Effector CD4-positive, alpha-beta T cell (primary cell): ENCODE measurements around the gene EPHA2.
A peak's percentile ranks its signal among the peaks of the same experiment; 100 is the strongest.

Experiments used
- DNase-seq: peaks from one replicate; pipeline ENCODE4 v3.0.0-alpha.2; 2020

Gene EPHA2

GRCh38 chr1:16090076-16090826 is 65.6 kb downstream of the EPHA2 start:
- no peak for DNase-seq

GRCh38 chr1:16088996-16089395 is 66.9 kb downstream of the EPHA2 start:
- no peak for DNase-seq

DNA sequence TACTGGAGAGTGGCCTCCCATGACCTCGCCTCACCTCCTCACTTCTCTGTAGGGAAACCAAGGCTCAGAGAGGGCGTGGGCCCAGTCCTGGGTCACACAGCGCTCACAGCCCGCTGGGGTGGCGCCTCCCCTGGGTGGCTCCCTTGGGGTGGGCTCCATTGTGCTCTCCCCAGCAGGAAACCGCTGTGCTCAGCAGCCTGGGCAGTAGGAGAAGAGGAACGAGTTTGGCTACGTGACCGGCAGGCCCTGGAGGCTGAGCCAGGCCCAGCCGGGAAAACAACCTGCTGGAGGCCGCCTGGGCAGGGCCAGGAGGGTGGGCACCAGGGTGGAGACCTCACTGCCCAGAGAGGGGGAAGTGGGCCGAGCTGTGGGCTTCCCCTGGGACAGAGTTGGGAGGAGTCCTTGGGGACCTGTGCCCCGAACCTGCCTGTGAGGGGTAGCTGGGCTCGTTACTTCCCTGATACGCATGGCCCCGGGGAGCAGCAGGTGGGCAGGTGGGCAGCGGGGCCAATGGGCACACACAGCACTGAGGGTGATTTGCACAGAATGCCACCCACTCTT is 67.4 kb downstream of the EPHA2 start:
- DNase-seq, result no peak

DNA sequence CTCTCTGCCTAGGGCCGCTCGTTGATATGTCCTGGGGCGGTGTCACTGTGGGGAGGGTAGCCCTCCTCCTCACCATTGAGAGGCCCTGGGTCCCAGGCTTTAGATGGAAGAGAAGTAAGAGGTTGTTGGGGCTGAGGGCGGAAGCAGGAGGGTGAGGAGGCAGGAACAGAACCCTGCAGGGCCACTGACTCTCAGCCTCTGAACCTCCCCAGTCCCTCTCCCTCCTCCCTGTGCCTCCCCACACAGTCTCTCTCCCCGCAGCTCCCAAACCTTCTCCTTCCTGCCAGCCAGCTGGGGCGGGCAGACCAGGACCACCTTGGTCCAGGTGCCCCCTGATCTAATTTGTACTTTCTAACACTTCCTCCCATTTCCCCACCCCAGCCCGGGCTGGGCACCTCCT is 68.1 kb downstream of the EPHA2 start:
- no peak for DNase-seq

DNA sequence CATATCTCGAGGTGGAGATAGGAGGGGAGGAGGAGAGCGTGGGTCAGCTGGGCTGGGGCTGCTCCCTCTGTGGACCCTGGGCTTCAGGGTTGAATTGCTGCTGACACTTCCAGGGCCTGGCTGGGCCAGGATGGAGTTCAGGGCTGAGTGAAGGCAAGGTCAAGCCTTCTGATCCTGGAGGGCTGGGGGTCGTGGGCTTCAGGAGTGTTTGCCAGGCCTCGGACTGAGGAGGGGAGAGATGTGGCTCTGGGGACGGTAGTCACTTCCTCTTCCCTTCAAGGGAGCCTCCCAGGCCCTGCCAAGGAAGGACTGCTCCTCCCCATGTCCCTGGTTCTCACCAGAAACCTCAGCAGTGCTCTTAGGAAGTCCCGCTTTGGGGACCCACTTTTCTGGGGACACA is 70.3 kb downstream of the EPHA2 start:
- DNase-seq, result no peak

DNA sequence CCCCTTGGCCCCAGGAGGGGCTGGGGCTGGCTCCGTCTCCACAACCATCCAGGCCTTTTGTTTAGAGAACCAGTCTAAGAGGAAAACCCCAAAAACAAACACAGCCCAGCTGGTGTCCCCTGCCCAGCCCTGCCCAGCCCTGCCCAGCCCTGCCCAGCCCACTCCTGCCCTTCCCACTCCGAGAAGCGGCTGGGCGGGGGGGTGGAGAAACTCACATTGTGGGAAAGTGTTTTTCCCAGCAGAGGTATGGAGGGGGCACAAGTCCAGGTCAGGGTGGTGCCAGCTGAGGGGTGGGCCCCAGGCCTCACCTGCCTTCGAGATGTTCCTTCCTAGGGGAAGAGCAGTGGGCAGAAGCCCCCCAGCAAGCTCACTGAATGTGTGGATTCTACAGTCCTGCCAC is 72.4 kb downstream of the EPHA2 start:
- no peak for DNase-seq

DNA sequence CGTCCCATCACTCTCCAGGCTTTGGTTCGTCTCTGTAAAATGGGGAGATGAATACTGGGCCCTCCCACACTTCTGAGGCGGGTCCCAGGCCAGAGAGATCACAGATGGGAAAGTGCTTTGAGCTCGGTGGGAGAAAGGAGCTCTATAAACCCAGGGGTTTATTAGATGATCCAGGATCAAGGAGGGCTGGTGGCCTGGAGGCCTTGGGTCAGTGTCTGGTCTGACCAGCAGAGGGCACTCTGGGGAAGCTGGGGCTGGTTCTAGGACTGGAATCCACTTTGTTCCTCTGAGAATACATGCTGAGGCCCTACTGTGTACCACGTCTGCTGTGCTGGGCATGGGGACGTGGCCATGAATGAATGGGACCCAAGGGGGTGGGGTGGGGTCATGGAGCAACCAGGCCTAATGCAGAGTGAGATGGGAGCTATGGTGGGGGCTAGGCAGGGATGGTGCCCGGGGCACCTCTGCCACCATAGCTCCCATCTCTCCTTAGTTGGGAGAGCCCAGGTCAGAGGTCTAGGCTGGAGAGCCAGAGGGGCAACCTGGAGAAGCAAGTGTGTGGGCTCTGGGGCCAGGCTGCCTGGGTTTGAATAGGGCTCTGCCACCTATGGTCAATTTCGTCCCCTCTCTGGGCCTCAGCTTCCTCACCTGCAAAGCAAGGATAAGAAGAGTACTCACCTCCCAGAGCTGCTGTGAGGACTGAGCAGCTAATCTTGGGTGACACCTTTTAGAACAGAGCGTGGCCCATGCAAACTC is 73.4 kb downstream of the EPHA2 start:
- DNase-seq, result peak; percentile 50

- no peak for DNase-seq
These were observed 74.2 kb downstream of the EPHA2 start for GRCh38 chr1:16081636-16082035.

DNA sequence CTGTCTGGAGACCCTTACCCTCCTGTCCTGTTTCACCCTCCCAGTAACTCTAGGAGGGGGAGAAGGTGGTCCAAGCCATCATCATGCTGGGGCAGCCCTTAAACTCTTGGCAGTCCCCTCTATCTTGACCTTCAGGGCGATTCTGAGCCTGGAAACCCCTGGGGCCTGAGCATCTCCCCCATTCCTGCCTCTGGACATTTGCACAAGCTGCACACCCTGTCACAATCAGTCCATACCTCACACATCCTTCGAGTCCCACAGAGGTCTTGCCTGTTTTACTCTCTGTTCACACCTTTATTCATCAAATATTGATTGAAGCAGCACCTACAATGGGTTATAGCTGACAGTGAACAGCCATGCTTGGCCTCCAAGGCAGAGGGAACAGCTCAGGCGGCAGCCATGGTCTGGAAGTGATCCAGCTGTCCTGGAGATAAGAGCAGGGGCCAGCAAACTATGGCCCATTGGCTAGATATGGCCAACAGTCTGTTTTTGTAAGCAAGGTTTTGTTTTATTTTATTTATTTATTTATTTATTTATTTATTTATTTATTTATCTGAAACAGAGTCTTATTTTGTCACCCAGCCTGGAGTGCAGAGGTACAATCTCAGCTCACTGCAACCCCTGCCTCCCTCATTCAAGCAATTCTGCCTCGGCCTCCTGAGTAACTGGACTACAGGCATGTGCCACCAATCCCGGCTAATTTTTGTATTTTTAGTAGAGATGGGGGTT is 75.3 kb downstream of the EPHA2 start:
- DNase-seq, result no peak

DNA sequence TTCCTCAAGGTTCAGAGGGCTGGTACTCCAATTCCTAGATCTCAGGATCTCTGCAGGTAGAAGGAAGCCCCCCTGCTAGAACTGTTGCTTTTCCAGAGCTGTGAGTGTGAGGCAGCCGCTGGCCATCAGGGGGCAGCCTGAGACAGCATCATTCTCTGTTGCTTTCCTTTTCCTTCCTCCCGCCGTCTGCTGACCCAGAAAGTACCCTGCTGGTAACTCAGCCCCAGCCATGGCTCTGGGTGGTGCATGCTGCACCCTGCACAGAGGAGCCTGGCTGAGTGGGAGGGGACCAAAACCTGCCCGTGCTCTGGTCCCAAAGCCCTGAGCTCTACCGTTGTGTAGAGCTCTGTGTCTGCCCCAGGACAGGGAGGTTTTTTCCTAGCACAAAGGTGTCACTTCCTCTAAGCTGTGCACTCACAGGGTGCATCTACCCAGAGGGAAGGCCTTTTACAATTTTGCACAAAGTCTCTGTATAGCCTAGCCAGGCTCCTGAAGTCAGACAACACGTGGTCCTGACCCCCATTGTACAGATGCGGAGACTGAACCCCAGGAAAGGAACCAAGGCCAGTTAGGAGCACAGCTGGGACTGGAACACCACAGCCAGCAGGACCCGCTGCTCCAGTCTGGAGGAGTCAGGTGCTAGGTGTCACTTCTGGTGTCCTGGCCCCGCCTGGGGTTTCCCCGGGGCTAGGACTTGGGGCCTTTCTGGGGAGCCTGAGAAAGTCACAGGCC is 76.8 kb downstream of the EPHA2 start:
- DNase-seq, result peak; percentile 64

DNA sequence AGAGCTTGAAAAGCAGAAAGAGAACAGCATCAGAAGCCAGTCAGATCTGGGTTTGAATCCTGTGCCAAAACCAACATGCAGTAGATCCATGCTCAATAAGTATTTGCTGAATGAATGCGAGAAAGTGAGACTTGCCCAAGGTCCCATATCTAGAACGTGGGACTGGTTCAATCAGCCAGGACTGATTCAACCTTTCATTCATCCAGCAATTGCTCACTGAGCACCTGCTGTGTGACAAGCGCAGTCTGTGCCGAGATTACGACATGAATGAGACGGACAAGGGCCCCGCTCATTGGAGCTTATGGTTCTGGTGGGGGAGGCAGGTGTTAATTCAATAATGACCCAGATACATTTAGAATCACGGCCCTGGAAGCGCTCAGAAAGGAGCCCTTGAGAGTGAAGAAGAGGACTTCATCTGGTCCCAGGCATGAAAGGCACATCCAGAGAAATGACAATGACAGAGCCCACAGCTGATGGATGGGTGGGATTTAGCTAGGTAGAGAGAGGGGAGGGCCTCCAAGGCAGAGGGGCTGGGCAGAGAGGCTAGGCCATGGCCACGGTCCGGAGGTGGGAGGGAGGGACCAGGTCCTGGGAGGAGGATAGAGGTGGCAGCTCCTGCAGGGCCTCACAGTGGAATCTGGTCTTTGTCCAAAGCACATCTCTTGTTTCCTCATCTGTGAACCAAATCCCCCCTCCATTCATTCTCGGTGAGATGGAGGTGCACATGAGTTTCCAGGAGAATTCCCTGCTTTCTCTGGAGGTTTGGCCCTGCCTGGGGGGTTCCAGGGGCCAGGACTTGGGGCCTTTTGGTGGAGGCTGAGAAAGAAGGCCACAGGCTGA is 78.2 kb downstream of the EPHA2 start:
- no peak for DNase-seq

DNA sequence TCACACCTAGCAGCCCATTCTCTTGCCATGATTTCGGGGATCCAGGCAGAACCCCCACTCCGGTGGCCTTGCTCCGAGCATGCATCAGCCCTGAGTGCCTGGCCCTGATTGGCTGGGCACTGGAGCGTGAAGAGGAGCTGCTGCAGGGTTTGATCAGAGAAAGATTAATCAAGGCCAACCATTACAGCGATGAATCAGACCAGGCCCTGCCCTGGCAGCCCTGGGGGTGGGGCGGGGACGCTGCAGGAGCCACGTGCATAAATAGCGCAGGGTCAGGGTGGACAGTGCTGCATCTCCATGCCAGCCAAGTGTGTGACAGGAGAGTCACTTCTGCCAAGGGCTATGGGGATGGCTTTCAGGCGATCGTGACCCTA is 79.0 kb downstream of the EPHA2 start:
- DNase-seq, result no peak

- DNase-seq, result no peak
These were observed 79.6 kb downstream of the EPHA2 start for GRCh38 chr1:16076031-16076864.

GRCh38 chr1:16075337-16076030 is 80.4 kb downstream of the EPHA2 start:
- no peak for DNase-seq
